ENCODE data around the gene C2orf92.

The C2orf92 gene

DNA sequence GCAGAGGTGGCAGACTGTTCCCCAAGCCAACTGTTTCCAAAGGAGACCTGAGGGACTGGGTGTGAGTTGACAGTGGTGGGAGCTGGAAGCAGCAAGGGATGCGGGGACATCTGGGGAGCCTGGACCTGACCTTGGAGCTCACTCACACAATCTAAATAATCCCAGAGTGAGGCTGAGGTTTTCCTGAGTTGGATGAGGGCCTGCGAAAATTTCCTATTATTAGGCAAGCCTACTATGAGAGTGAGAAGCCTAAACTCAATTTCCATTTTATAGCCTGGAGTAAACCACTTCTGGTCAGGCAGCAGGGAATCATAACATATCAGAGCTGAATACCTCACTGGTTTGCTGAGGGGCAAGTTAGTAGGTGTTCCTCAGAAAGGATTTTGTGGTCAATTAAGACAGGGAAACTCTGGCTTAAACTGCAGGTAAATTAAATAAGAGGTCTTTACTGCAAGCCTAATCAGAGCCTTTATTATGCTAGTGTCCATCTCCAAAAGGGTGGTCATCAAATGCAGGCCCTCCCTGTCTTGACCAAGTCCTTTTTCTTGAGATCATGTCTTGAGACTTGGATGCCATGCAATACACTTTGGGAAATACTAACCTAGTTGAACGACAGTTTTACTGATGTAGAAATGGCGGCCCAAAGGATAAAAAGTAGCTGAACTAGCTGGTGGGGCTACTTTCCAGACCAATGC is 25.3 kb upstream of the C2orf92 start:
- TF ChIP-seq ZFP30 (CRISPR knock-in tag; IDR thresholded peaks at IDR 0.05): no peak
- ATAC-seq: no peak

GRCh38 chr2:97645112-97645694 is 24.3 kb upstream of the C2orf92 start:
- TF ChIP-seq CSDC2 (CRISPR knock-in tag; IDR thresholded peaks at IDR 0.05) (0 out of 2 replicates have a peak, but pooled peaks have one; percentile 35), ZFP30 (CRISPR knock-in tag; IDR thresholded peaks at IDR 0.05) (no peak), OSR1 (CRISPR knock-in tag; IDR thresholded peaks at IDR 0.05) (no peak), POU6F1 (CRISPR knock-in tag; IDR thresholded peaks at IDR 0.05; ENCODE audit: borderline replicate concordance, low read depth) (no peak)
- TF ChIP-seq, protein P1, sequence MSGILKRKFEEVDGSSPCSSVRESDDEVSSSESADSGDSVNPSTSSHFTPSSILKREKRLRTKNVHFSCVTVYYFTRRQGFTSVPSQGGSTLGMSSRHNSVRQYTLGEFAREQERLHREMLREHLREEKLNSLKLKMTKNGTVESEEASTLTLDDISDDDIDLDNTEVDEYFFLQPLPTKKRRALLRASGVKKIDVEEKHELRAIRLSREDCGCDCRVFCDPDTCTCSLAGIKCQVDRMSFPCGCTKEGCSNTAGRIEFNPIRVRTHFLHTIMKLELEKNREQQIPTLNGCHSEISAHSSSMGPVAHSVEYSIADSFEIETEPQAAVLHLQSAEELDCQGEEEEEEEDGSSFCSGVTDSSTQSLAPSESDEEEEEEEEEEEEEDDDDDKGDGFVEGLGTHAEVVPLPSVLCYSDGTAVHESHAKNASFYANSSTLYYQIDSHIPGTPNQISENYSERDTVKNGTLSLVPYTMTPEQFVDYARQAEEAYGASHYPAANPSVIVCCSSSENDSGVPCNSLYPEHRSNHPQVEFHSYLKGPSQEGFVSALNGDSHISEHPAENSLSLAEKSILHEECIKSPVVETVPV (CRISPR knock-in tag; IDR thresholded peaks at IDR 0.05): no peak

GRCh38 chr2:97645695-97646629 is 23.6 kb upstream of the C2orf92 start, which contains the start of gene COX5B:
Gene COX5B (plus strand): TSS chr2:97646062. CDS start chr2:97646087, 25 bp downstream.
- ATAC-seq: peak; percentile 99
- TF ChIP-seq SNAI2 (CRISPR knock-in tag; IDR thresholded peaks at IDR 0.05): no peak
- TF ChIP-seq CREB5 (CRISPR knock-in tag; IDR thresholded peaks at IDR 0.05; ENCODE audit: low read depth): no peak

More at GRCh38 chr2:97645112-97645694, 24.3 kb upstream of the C2orf92 start:
- peak; percentile 56 for ATAC-seq

GRCh38 chr2:97646977-97647376 is 22.5 kb upstream of the C2orf92 start:
- no peak for ATAC-seq

GRCh38 chr2:97651114-97651513 is 18.4 kb upstream of the C2orf92 start:
- ATAC-seq: no peak
- no peak for TF ChIP-seq PPARA (CRISPR knock-in tag; IDR thresholded peaks at IDR 0.05; ENCODE audit: borderline replicate concordance)
- no peak for TF ChIP-seq ZNF8 (CRISPR knock-in tag; IDR thresholded peaks at IDR 0.05)
- TF ChIP-seq TSHZ2 (CRISPR knock-in tag; IDR thresholded peaks at IDR 0.05): no peak
- TF ChIP-seq ARNTL (CRISPR knock-in tag; IDR thresholded peaks at IDR 0.05; ENCODE audit: borderline replicate concordance, low read depth): no peak
- TF ChIP-seq RARB (CRISPR knock-in tag; IDR thresholded peaks at IDR 0.05): no peak
- TF ChIP-seq OSR1 (CRISPR knock-in tag; IDR thresholded peaks at IDR 0.05): no peak
- TF ChIP-seq GLIS3 (CRISPR knock-in tag; IDR thresholded peaks at IDR 0.05): no peak
- TF ChIP-seq ZNF565 (CRISPR knock-in tag; conservative IDR thresholded peaks at IDR 0.05; ENCODE audit: low read depth): no peak
- no peak for TF ChIP-seq TOX (CRISPR knock-in tag; IDR thresholded peaks at IDR 0.05; ENCODE audit: borderline replicate concordance)

More at GRCh38 chr2:97646977-97647376, 22.5 kb upstream of the C2orf92 start:
- TF ChIP-seq PPARA (CRISPR knock-in tag; IDR thresholded peaks at IDR 0.05; ENCODE audit: borderline replicate concordance) (no peak), ZC3H10 (CRISPR knock-in tag; IDR thresholded peaks at IDR 0.05) (no peak)
